NCI-H187 (cell line): Measurements from ENCODE around the gene NEO1.

Source experiments
- DNase-seq, 2 experiments: peaks; one replicate each; lab custom pipeline; 2025; lab: John Stamatoyannopoulos, UW

NEO1 gene

DNA sequence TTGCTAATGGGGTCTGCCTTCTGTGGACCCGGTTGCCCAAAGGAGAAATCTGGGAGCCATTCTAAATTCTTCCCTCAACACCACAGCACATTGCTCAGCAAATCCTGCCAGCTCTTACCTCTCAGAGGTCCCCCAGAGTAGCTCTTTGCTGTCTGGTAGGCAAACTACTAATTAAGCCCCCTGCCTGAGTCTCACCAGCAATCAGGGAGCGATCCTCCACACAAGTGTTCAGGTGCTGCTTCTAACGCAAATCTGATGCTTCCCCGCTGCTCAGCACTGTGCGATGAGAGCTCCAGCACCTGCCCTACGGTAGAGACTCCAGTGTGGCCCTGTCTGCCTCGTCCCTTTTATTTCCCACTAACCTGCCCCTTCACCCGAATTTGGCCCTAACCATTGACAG lies 256.0 kb downstream of the NEO1 start:
- DNase-seq: no peak

DNA sequence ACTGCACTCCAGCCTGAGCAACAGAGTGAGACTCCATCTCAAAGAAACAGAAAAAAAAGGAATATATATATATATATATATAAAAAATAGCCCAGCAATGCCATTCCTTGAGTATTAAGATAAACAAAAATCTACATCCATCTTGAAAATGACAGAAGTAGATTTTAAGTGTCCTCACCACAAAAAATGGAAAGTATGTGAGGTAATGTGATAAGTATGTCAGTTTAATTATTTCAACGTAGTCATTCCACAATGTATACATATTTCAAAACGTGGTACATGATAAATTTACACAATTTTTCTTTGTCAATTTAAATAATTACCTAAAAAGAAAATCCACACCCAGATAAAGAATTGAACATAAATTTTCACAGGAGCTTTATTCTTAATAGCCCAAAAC lies 261.6 kb downstream of the NEO1 start:
- no peak for DNase-seq

DNA sequence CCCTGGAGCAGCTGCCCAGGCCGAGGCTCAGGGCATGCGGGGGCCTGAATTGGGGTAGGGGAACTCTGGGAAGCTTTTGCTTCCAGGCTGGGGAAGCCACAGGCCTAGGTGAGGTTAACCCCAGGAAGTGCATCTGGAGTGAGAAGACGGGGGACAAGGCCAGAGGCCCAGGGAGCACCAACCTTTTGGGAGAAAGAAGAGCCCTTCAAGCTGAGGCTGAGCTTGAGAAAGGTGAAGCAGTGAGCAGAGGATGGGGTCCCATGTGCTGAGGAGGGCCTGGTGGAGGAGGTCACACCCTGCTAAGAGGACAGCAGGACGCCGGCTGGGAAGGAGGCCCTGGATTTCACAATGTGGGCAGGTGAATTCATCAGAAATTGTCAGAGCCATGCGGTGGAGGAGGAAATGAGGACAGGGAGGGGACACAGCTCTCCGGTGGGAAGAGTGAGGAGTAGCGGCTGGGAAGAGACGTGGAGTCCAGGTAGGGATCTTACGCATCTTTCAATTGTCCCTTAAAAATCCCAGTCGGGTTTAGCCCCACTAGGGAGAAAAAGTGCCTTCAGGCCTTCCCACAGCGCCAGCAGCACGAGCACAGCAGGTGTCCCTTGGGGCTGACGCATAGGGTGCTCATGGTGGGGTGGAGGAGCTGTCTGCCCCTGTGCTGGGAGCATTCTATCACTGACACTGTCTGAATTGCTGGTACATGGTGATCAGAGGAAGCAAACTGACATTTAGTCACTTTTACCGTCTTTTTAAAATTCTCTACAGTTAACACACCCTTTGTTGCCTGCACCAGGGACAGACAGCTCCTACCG lies 265.6 kb downstream of the NEO1 start:
- DNase-seq: no peak

DNA sequence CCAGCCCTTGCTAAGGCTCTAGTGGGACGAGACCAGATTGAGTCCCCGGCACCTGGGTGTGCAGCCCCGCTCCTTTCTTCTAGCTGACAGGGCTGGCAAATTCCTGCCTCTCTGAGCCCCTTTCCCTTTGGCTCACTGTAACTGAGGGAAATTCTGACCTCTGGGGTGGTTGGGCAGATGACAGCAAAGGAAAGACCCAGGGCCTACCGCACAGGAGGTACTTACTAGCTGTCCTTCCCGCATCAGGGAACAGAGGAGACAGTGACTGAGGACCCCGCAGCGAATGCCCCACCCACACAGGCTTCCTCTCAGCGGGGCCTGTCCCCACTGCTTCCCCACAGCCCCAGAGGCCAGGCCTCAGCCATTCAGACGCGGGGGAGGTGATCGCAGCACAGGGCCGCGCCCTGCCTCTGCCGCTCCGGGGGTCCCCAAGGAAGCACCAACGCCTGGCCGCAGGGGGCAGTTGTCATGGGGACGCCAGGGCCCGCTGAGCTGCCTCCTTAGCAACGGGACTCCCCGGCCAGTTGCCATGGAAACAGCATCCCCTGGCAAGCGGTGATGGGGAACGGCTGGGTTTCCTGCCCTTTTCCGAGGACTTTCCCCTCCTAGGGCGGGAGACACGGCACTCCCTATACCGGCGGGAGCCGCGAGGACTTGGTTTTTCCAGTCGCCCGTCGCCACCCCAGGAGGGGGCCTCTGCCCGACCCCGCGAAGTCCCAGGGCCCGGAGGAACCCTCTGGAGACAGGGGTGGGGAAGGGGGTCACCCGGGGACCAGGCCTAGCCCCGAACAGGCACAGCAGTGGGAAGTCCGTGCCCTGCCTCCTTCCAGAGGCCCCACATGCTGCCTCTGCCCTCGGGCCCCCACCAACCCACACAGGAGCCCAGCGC lies 266.4 kb downstream of the NEO1 start:
- no peak for DNase-seq

DNA sequence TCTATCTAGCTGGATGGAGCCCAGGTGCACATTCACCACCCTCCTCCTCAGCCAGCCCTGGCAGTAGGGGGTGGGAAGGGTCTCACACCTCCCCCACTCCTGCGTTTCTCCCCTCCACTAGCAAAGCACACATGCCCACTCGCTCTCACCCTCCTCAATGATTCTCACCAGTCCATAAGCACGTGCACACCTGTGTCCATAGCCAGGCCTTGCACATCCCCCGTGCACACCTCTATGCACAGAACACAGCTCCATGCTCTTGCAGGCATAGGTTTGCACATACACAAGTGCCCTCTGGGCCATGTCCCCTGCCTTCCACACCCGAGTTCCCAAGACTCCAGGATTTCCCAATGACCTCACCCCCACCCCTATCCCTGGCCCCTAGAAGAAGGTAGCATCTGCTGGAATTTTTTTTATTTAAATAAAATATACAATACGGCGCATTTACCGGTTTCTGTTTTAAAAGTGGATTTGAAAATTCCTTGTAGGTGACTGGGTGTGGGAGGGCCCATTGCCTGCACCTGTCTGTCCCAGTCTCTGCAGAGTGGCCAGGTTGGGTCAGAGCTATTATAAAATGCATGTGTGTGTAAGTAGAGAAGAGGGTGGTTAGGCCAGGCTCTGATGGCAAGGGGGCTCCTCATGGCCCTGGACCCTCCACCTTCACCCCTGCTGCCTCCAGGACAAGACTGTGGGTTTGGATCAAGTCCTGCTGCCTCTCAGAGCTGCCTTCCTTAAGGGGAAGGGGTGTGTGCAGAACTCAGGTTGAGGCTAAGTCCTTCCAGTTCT lies 267.4 kb downstream of the NEO1 start:
- DNase-seq: no peak

DNA sequence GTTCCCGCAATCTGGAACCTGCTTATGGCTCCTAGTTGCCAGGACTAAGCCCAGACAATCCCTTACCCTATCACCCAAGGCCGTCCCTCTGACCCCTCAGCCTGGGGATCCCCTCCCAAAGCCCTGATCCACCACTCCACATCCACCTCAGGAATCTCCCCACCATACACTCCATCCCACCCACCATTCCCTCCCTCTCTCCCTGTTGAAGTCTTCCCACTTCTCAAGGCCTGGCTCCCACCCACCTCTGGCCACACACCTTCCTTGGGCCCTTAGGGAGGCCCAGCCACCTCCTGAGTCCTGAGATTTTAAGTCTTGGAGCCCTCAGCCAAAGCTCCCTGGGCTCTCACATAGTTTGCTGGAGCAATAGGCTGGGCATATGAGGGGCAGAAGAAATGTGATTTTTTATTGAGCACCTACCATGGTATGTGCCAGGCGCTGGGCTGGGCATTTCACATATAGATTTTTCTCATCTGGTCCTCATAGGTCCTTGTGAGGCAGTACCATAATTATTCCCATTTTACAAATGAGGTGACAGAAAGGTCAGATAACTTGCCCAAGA lies 268.4 kb downstream of the NEO1 start:
- no peak for DNase-seq

DNA sequence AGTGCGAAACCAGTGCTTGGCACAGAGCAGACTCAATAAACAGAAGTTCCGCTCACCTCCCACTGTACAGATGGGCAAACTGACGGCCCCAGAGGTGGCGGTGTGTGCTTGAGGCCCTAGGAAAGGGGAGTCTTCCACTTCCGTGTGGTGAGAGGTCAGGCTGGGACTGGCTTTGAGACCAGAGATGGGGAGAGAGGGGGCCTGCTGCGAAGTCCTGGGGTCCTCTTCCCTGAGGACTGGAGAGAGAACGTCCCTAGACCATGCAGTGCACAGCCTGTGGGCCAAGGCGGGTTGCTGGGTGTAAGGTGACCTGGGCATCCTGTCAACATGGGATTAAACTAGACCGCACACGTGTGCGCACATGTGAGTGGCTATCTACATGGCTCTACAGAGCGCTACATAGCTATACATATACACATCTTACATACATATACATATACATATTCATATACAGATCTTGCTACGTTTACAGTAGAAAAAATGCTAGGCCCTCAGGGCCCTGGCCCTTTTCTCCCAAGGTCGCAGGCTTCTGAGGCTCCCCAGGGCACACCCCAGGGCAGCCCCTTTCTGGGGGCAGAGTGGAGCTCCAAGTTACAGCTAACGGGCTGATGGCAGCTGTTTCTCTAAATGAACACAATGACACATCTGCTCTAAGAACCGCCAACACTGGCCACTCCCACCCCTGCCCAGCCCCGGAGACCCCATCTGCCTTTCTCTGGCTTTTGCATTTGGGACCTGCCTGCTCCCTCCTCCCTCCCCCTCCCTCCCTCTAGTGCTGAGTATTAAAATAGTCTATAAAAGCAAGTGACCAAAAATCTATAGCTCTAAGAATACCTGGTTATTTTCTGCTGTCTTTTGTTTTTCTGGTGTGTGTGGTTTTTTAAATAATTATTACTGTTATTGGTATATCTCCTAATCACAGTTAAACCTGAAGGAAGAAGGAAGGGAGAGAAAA lies 269.5 kb downstream of the NEO1 start:
- no peak for DNase-seq

DNA sequence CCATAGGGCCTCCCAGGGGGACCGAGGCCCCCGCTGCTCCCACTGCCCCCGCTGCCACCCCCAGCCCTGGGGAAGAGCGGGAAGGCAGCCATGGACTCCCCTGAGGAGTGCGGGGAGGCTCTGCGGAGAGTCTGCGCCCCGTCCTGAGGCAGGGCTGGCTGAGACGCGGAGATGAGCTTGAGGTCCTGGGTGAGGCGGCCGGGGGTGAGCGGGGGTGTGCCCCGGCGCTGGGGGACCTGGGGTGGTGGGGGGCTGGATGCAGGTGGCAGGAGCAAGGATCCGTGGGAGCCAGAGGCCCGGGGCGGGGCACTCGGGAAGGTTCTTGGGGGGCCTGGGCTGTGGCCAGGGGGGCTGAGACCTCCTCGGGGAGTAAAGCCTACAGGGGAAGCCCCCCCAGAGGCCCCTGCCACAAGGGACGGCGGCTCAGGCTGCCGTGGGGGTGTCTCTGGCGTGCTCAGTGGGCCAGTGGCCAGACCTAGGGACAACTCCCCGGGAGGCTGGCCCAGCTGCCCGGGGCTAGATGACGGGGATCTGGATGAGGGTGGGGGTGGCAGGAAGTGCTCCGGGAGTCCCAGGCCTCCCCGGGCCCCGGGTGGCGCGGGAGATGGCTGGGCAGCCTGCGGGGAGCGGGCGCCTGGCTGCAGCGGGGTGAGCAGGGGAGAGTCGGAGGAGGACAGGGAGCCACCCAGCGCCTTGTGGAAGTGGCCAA lies 270.6 kb downstream of the NEO1 start:
- DNase-seq: no peak

DNA sequence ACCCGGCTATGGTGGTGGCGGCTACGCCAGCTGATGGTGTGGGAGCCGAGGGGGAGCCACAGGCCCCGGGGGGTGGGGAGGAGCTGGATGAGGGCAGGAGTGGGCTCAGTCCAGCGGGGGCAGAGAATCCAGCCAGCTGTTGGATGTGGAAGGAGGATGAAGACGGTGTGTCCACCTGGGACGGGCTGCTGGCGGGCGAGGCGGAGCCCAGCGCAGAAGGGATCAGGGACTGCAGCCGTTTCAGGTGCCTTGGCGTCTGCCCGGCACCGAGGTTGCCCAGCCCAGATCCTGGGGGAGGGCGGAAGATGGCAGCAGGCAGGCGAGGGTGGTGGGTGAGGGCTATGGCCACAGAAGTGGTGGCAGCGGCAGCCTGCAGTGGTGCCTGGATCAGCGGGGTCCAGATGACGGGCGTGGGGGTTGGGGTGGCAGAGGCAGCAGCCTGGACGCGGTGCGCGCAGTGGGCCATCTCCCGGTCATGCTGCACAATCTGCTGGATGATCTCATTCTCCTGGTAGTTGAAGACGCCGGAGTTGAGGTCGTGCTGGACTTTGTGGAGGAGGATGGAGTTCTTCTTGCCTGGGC lies 271.2 kb downstream of the NEO1 start:
- no peak for DNase-seq

DNA sequence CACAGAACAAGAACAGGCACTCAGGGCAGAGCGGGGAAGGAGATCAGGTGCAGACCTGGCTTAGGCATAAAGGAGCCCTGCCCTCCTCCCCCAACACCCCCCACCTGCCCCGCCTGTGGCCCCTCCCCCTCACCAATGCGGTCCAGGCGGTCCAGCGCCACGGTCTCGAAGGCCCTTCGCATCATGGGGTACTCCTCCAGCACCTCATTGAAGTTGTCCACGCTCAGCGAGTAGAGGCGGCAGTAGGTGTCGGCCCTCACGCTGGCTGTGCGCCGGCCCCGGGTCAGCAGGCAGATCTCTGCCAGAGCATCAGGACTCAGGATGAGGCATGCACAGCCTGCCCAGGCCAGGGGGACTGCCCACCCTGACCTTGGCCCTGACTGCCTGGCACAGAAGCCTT lies 271.7 kb downstream of the NEO1 start:
- no peak for DNase-seq

DNA sequence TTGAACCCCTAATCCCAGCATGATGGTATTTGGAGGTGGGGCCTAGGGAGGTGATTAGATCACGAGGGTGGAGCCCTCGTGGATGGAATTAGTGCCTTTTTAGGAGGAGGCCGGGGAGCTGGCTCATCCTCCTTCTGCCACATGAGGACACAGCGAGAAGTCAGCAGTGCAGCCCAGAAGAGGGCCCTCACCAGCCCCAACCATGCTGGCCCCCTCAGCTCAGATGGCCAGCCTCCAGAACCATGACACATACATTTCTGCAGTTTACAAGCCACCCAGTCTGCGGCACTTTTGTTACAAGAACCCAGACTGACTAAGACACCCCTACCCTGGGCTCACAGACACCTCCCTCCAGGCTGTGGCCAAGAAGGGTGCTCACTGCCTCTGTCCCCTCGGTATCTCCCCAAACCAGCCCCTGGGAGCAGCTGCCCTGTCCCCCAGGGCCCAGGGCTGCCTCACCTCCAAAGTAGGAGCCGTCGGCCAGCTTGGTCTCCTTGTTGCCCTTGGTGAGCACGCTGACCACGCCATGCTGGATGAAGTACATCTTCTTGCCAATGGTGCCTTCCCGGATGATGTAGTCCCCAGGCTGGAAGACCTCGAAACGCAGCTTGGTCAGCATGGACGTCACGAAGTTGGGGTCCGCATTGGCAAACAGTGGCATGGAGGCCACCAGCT lies 272.4 kb downstream of the NEO1 start:
- no peak for DNase-seq

DNA sequence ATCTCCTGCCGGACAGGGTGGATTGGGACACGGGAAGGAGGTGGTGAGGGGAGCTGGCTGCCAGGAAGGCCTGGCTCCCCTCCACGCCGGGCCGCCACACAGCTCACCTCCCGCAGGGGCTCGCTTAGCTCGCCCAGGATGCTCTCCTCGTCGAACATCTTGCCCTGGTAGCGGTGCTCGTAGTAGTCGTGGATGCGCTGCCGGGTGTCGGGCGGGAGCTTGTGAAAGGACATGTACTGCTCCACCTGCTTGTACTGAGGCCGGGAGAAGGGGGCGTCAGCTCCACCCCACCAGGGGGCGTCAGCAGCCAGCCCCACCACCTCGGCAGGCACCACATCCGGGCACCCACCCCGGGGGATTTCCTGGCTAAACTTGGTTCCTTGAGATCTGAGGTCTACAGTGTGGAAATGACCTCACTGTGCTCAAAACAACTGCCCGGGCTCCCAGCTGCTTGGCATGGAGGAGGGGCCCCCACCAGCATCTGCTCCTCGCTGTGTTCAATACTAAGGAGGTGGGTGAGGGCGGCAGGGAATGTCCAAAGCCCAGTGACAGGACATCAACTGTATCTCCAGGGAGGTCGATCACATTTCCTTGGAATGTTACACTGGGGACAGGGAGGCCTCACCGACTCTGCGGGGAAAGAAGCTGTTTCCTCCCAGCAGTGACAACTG lies 273.1 kb downstream of the NEO1 start:
- DNase-seq: no peak

DNA sequence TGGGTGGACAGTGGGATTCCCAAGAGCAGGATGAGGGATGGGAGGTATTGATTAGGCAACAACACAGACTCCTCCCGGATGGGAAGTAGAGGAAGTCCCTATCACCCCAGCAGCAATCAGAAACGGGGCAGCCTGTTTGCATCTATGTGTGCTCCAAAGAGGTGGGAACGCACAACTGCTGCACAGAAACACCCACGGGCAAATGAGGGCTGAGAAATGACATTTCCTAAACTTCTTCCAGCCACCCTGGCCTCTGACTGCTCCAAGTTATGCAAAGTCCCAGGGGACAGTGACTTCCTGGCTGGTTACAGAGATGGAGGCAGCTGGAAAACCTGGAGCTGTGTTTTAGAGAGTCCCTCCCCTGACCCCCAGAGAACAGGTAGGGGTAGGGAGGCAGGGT lies 273.9 kb downstream of the NEO1 start:
- no peak for DNase-seq

DNA sequence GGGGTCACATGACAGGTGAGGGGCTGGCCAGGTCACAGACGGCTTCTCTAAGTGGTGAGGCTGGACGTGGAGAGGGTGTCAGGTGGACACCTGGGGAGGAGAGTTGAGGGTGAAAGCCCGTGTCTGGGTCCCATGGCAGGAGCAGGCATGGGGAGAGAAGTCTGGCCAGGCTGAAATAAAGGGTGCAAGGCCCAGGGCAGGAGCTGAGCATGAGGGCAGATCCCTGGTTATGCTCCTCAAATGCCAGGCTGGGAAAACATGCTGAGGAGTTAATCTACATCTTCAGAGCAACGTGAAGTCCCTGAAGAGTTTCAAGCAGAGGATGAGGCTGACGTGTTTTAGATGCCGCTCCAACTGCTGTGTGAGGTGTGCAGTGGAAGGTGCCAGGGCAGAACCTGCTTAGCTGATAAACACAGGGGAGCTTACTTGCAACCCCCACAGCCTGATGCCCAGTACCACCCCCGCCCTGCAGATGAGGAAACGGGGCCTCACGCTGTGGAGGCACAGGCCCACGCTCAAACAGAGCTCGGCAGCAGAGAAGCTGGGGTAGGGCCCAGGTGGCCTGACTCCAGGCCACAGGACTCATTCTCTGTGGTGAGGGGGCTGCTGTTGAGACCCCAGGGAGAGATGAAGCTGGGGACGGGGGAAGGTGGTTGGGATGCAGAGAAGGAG lies 276.0 kb downstream of the NEO1 start:
- DNase-seq: no peak

DNA sequence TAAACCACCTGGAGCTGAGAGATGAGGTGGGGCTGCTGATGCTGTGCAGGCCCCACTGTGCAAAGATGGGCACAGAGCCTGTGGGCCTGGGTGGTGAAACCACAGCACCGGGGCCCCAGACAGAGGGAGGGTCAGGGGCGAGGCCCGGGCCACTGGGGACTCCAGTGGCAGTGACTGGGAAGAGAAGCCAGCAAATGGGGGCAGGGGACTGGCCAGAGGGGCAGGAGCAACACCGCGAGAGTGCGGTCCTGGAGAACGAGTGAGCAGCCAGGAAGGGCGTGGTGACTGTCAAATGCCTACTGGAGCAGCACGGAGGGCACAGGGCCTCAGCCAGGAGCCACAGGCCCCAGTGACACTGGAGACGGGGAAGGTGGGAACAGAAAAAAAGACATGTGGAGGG lies 276.7 kb downstream of the NEO1 start:
- DNase-seq: no peak

DNA sequence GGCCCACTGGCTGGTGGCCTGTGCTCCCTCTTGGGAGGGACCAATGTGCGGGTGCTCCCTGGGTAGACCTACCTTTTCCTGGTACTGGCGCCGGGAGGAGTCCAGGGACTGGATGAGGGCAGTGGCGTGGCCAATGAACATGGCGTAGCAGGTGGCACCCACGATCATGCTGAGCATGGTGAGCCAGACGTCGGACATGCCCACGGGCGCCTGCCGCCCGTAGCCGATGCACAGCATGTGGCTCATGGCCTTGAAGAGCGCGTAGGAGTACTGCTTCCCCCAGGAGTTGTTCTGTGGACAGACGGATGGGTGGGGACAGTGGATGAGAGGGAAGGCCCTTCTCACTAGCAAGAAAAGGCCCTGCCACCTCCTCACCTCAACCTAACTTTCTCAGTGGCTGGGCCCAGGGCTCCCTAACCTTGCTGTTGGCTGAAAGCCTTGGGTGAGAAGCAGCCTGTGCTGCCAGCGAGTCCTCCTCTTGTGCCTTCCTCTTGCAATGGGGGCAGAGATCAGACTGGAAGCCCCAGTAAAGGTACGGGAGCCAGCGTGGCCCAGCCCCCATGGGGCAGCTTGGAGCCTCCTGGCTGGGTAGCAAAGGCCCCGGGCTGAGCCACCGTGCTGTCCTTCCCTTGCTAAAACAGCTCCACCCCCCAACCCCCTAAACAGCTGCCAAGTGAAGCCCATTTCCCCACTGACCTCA lies 277.4 kb downstream of the NEO1 start:
- no peak for DNase-seq

DNA sequence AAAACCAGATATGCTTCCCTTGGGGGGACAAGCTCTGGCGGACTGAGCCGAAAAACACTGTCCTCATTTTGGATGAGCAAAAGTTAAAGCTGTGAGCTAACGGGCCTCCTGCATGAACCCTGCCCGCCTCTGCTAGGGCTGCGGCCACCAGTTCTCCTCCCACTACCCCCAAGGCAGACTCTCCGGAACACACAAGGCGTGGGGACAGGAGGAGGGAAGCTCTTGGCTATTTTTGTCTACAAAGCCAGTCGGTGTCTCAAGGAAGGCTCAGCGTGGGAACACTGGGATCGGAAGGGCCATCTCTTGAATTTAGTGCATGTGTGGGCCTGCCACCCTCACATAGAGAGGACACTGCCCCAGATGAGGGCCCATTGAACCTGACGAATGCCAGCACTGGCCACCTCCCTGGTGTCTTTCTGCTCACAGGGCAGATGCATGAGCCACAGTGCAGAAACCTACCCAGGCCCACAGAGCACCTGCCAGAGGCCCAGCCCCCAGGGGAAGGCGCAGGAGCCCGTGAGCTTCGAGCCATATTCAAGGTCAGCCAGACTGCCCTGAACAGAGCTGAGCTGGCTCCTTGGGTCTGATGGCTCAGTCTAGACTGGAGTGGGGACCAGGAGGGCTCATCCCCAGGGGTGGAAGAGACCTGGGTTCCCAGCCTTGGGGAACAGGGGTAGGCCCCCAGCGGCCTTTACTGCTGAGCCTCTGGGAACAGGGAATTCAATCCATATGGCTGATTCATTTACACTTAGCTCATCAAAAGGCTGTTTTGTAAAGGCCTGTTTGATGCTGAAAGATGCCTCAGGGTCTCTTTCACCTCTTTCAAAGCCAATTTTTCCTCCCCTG lies 278.2 kb downstream of the NEO1 start:
- DNase-seq: no peak
